Type B pancreatic cell (in vitro differentiated cells): Measurements from ENCODE around the gene SPATA13. TPM values are rescaled to one million over a fixed set of nuclear protein-coding genes. Genes with fewer than 3 reads are reported as not detected.

Source experiments
- DNase-seq: peaks from one replicate; pipeline ENCODE4 v3.0.0; 2021; ENCODE audit warnings: mixed read lengths; ENCODE audit not compliant: unreplicated experiment; ENCODE audit errors: extremely low spot score
- H3K27ac Mint-ChIP-seq: 2 replicates; pipeline ENCODE4 v1.8.0; 2021; ENCODE audit warnings: mild to moderate bottlenecking, mixed read lengths
- H3K27me3 Mint-ChIP-seq: 2 replicates; pipeline ENCODE4 v1.8.0; 2021; ENCODE audit warnings: mixed read lengths
- H3K36me3 Mint-ChIP-seq: 2 replicates; pipeline ENCODE4 v1.8.0; 2021; ENCODE audit warnings: mixed read lengths
- H3K4me1 Mint-ChIP-seq: one replicate; pipeline ENCODE4 v1.8.0; 2021; ENCODE audit warnings: mixed read lengths; ENCODE audit not compliant: unreplicated experiment
- H3K4me3 Mint-ChIP-seq: 2 replicates; pipeline ENCODE4 v1.8.0; 2021; ENCODE audit warnings: mild to moderate bottlenecking, mixed read lengths
- H3K9me3 Mint-ChIP-seq: 2 replicates; pipeline ENCODE4 v1.8.0; 2021; ENCODE audit warnings: mixed read lengths
- CTCF ChIP-seq: fragments of 200-600 bp; sonication (generic); conservative IDR thresholded peaks from 2 replicates; pipeline ENCODE4 v1.5.0; 2021; ENCODE audit warnings: antibody characterized with exemption, mild to moderate bottlenecking
- total RNA-seq: library from RNA; stranded (reverse); gene quantifications from 2 replicates; pipeline ENCODE4 v1.2.1, GENCODE V29; 2021; ENCODE audit warnings: low replicate concordance

Gene SPATA13
- total RNA-seq, 1 donor from 2014 or later: 22.0 TPM

- no peak for DNase-seq
- no peaks in the 10 kb centered on the region for H3K27me3 Mint-ChIP-seq
- TF ChIP-seq CTCF: no peak
- H3K4me3 Mint-ChIP-seq: no peak overlapping the region
- peaks cover 23% of the 10 kb centered on the region for H3K4me1 Mint-ChIP-seq
- no peaks in the 10 kb centered on the region for H3K36me3 Mint-ChIP-seq
- no peak overlapping the region for H3K27ac Mint-ChIP-seq
- no peaks in the 10 kb centered on the region for H3K9me3 Mint-ChIP-seq
Measured at GRCh38 chr13:24274452-24275021, 114.0 kb downstream of the SPATA13 start.

- H3K9me3 Mint-ChIP-seq: no peaks in the 10 kb centered on the region
- TF ChIP-seq CTCF: no peak
- H3K36me3 Mint-ChIP-seq: no peaks in the 10 kb centered on the region
- no peak overlapping the region for H3K4me3 Mint-ChIP-seq
- H3K27ac Mint-ChIP-seq: no peak overlapping the region
- peaks cover 23% of the 10 kb centered on the region for H3K4me1 Mint-ChIP-seq
- H3K27me3 Mint-ChIP-seq: no peaks in the 10 kb centered on the region
- no peak for DNase-seq
Measured at GRCh38 chr13:24275041-24275440, 114.5 kb downstream of the SPATA13 start.

GRCh38 chr13:24276306-24276705 is 115.8 kb downstream of the SPATA13 start:
- Mint-ChIP-seq H3K9me3 (no peaks in the 10 kb centered on the region), H3K4me1 (peaks cover 12% of the 10 kb centered on the region), H3K27ac (no peak overlapping the region), H3K36me3 (no peaks in the 10 kb centered on the region), H3K27me3 (no peaks in the 10 kb centered on the region), H3K4me3 (no peak overlapping the region)
- TF ChIP-seq CTCF: no peak
- DNase-seq: no peak

GRCh38 chr13:24276861-24277260 is 116.3 kb downstream of the SPATA13 start:
- peaks cover 7% of the 10 kb centered on the region for H3K4me1 Mint-ChIP-seq
- no peak overlapping the region for H3K4me3 Mint-ChIP-seq
- no peak for TF ChIP-seq CTCF
- no peaks in the 10 kb centered on the region for H3K9me3 Mint-ChIP-seq
- no peaks in the 10 kb centered on the region for H3K36me3 Mint-ChIP-seq
- no peaks in the 10 kb centered on the region for H3K27me3 Mint-ChIP-seq
- H3K27ac Mint-ChIP-seq: no peak overlapping the region
- no peak for DNase-seq

GRCh38 chr13:24277761-24278160 is 117.2 kb downstream of the SPATA13 start:
- peaks cover 5% of the 10 kb centered on the region for H3K4me1 Mint-ChIP-seq
- H3K27ac Mint-ChIP-seq: no peak overlapping the region
- H3K27me3 Mint-ChIP-seq: no peaks in the 10 kb centered on the region
- H3K4me3 Mint-ChIP-seq: no peak overlapping the region
- no peaks in the 10 kb centered on the region for H3K9me3 Mint-ChIP-seq
- no peaks in the 10 kb centered on the region for H3K36me3 Mint-ChIP-seq
- DNase-seq: no peak
- TF ChIP-seq CTCF: no peak
